Kasumi-1 (cell line): ENCODE measurements around the gene MYO3B.
"Not testable (repeated sequence)": the region's sequence is repeated elsewhere in the genome, so short reads cannot be mapped to it uniquely, and the experiment has no call there.

Source experiments
- DNase-seq, 2 experiments: peaks; one replicate each; lab custom pipeline; 2025; lab: John Stamatoyannopoulos, UW

Gene MYO3B

DNA sequence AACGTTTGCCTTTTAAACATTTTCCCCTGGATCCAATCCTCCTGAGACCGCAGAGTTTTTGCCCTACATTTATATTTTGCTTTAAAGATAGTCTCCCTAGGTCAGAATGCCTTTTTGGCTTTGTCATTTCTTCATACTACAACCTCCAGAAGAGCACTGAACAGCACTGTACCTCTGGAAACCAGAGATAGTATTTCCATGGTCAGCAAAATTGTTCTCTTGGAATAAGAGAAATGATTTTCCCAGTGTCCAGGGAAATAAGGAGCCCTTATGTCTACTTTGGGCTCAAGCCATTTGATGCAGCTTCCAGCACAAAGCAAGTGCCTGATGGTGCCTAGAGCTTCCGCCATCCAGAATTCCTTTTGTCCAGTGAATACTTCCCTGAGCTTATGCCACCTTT is 461.7 kb downstream of the MYO3B start:
- DNase-seq: no peak

DNA sequence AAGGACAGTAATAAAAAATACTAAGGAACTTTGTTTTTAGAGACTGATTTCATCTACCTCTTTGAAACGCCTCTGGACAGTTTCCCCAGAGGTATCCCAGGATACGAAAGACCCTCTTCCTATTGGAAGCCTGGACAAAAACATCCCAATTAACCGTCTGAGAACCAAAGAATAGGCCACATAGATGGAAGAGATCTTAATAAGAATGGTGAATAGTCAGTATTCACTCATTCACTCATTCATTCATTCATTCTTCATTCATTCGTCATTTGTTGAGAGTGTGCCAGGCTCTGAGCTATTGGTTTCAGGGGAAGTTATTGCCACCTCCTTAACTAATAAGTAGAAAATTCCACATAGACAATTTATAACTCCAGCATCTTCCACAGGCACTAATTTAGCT is 464.0 kb downstream of the MYO3B start:
- DNase-seq: no peak

DNA sequence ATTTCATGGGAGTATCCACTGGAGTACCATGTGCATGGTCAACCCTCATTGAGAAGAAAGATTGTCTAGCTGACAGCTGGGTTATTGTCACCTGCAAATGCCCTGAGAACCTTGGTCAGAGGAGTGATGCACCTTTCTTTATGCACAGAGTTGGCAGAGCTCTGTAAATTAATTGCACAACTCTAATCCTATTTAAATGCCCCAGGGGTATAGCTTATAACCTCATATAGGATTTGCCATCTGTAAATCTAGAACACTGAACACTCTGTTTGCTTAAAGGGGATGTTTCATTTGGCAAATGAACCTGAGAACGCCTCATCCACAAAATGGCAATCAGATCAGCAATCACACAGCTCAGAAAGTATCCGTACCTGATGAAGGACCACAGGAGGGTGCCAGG is 465.4 kb downstream of the MYO3B start:
- no peak for DNase-seq

DNA sequence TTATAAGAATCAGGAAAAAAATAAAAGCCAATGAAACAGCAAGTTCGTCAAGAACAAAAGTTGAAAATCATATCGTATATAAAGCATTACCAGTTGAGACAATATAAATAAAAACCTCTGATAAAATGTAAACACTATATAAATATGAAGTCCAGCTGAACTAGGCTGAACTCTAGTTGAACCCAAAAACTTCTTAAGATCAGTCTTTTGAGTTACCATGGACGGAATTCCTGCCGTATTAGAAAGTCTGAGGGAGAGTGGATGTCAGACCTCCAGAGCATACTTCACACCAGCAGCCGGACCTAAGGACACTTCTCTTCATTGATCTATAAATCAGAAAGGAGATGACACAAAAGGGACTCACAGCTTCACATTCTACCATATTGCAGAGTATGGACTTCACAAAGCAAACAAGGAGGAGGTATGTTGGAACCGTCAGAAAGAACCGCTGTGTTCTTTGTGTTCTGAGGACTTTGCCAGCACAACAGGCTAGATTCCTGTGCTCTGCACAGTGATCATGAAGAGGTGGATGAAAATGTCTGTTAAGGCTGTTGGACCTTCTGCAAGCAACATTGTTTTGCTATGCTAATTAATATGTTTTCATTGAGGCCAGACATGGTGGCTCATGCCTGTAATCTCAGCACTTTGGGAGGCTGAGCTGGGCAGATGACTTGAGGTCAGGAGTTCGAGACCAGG is 469.9 kb downstream of the MYO3B start:
- no peak for DNase-seq

DNA sequence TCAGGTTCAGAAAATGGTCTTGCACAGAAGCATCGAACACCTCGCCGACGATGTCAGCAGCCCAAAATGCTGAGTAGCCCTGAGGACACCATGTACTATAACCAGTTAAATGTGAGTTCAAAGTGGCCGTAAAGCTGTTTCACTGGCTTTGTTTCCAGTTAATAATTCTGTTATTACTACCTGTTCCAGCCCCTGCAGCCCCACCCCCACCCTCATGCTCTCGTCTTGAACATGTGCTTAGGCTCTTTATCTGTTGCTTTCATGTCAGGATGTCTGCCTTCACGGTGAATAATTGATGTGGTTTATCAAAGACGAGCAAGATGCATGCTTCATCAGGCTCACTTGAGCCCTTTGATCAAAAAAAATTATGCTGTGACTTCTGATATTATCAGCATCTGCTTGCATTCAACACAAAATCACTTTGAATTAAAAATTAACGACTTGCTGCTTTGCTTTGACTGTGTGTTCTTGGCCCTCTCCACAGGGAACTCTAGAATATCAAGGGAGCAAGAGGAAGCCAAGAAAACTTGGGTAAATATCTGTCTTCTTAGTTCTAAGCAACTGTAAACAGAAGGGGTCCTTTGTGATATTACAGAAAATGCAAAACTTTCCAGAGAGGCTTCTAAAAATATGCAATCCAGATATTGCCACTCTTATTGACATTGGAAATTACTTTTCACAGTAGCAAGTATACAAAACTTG is 473.8 kb downstream of the MYO3B start:
- DNase-seq: no peak

DNA sequence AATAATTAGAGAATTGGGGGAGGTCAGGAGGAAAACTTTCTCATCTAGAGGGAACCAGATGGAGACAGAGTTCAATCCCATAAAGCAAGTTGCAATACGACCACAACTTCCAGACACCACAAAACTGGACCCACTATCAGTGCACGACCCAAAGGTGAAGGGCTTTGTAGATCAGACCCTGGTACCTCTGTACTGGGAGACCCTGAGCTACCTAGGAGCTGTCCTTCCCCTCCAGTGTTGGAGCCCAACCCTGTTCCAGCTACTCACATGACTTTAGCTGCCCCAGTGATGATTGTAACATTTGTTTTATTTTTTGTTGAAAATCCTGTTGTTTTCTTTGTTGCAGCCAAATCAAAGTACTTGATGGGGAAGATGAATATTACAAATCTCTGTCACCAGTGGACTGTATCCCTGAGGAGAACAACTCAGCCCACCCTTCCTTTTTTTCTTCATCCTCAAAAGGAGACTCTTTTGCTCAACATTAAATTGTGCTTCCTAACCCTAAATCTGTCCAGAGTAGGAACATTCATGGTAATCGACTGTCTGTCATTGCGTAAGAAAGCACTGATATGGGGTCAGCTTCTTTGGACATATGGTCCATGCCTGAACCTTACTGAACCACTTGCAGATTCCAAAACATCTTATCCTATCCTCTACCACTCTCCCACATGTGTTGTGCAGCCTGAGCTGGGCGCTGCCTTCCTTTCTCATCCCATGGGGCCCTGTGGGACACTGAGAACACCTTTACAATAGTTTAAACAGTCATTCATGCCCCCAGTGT is 474.9 kb downstream of the MYO3B start:
- DNase-seq: no peak

DNA sequence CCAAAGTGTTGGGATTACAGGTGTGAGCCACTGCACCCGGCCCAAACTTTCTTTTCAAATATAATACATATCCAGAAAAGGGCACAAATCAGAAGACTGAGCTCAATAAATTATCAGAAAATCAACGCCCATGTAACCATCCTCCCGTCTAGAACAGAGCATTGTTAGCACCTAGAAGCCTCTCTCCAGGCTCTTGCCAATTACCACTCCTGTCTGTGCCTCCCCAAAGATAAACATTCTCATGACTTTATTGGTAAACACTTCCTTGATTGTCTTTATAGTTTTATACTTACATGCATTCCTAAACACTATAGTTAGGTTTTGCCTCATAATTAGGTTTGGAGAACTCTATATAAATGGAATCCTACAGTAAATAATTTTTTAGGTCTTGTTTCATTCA is 478.7 kb downstream of the MYO3B start:
- DNase-seq: no peak

DNA sequence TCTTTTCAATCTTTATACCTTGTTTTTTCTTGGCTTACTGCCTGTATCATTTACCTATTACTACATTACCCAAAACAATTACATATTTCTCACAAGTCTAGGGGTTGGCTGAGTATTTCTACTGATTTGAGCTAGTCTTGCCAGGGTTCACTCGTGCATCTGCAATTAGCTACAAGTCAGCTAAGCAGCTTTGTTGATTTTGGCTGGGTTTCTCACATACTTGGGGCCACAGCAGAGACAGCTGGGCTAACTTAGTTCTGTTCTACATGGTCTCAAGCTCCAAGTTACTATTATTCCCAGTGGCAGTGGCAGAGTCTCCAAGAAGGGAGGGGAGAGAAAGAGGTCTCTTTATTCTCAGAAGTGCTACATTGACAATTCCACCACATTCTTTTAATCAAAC is 482.5 kb downstream of the MYO3B start:
- no peak for DNase-seq

DNA sequence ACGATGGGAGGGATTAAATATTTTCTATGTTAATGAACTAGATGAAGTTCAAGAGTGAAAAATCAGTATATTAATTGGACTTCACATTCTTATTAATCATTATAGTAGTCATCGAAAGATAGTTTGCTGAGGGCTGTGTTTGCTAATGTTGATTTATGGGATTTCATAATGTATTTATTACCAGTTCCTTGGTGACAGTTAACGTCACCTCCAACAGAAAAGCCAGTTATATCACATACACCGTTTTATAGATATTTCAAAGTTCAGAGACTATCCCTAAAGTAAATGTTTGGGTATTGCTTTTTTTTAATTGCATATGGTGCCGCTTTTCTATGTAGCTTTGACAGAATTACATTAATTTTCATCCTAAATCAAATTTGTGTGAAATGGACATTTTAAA is 487.8 kb downstream of the MYO3B start:
- DNase-seq: no peak

DNA sequence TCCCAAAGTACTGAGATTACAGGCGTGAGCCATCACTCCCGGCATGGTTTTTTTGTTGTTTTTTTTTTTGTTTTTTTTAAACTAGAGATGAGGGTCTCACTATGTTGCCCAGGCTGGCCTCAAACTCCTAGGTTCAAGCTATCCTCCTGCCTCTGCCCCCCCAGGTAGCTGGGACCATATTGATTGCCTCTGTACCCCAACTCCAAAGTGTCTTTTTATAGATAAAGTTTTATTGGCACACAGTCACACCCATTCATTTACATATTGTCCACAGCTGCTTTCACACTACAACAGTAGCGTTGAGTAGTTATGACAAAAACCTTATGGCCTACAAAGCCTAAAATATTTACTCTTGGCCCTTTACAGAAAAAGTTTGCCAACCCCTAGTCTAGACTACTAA is 492.0 kb downstream of the MYO3B start:
- DNase-seq: no peak

DNA sequence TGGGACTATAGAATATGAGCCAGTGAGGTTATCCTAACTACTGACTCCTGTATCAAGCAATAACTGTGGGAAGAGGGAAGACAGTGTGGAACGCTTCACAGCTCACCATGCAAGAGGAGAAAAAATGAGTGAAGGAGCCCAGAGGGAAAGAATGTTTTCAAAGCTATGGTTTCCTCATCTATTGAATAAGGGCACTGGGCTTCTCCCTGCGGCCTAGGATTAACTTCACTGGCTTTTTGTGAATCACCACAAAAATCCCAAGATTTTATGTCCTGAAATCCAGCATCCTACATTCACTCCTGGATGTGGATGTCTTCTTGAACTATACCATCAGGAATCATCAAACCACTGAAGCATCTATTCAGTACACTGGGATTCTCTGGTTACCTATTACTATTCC is 492.7 kb downstream of the MYO3B start:
- DNase-seq: no peak

DNA sequence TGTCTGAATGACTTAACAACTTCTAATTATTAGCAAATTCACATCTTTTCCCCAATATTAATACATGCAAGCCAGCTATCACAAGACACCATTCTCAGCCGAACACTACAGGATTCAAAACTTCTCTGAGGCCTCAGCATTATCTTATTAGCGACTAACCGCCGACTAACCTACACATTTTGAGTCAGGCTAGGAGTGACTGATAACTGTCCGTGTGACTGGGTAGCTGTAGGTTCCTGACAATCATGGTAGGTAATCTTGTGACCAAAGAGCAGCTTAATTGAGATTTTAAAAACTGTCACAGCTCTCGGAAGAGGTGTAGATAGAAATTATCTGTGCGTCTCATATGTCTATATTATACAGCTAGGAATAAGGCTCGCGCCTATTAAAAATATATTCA is 493.1 kb downstream of the MYO3B start:
- no peak for DNase-seq

DNA sequence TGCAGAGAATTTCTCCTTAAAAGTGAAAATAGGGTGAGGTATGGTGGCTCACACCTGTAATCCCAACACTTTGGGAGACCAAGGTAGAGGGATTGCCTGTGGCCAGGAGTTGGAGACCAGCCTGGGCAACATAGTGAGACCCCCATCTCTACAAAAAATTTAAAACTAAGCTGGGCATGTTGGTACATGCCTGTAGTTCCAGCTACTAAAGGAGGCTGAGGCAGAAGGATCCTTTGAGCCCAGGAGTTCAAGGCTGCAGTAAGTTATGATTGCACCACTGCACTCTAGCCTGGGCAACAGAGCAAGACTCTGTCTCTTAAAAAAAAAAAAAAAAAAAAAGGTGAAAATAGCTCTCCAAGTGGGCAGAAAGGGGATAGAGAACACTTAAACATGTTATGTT is 496.3 kb downstream of the MYO3B start:
- not testable (repeated sequence) for DNase-seq

DNA sequence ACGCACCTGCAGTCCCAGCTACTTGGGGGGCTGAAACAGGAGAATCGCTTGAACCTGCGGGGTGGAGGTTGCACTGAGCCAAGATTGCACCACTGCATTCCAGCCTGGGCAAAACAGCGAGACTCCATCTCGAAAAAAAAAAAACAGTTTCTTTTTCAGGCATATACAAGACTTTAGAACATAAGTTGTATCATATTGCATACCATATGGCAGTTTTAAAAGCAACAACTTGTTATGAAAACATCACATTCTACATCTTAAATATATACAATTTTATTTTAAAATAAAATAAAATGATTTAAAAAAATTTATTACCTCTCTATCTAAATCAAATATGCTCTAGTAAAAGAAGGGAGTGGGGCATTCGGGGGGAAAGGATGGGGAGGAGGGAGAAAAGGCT is 497.8 kb downstream of the MYO3B start:
- DNase-seq: no peak

DNA sequence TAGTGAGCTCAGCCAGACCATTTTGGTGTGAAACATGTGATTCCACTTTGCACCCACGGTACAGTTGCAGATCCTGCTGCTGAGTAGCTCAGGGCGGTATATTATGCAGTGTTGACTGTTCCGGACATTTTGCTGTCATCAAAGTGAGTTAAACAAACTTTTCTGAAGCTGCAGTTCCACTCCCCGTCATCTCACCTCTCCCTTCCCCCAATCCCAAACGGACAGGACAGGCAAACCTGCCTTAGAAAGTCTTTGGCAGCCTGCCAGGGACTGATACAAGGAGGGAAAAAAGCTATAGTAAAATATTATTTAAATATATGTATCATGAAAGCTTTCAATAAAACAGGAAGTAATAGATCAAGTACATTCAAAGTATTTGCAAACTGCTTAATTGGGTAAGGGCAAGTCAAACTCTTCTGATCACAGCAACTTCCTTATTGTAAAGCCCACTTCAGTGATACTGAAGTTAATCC is 501.7 kb downstream of the MYO3B start:
- DNase-seq: peak in 1 of 2 experiments; percentile 20

DNA sequence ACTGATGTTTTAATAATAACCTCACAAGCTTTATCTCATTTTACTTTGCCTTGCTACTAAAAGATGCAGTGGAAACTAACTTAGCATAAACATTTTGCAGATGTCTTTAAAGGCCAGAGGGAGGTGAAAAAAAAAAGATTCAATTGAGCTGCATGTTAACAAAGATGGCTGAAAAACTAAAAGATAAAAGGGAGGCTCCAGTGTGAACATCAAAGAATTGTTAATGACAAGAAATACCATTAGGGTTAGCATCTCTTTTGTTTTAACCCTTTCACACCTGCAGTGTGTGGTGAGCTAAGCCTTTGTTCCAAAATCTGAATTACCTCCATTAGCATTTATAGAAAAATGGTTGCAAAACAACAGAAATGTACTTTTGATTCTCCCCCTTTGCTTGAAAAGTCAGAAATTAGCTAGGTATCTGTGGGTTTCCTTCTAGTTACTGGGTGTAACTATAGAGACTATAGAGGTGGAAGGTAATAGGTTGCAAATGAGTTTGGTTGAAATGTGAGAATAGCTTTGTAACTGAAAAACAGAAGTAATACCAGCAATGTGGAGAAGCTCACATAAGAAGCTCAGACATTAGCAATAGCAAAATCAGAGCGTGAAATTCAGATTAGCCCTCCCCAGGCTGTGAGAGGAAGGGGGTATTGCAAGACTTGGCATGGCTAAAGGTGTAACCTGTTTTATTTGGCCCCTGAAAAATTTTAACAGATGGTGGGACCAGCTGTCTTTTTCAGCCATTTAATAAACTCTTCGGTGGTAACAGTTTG is 502.4 kb downstream of the MYO3B start:
- DNase-seq: no peak

DNA sequence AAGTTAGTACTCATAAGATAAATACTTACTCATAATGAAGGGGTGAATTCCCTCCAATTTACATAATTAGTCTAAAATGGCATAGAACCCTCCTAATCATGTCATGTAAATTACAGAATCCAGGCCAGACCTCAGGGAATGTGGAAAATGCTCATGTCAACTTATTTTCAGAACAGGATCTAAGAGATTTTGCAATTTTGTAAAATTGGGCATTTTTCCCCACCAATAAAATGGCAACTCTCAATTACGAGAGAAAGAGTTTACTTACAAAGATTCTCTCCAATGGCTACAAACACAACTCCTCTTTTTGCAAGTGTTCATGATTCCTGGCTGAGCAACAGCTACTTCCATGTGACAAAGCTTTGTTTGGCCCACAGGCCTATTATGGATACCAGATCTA is 503.4 kb downstream of the MYO3B start:
- no peak for DNase-seq

DNA sequence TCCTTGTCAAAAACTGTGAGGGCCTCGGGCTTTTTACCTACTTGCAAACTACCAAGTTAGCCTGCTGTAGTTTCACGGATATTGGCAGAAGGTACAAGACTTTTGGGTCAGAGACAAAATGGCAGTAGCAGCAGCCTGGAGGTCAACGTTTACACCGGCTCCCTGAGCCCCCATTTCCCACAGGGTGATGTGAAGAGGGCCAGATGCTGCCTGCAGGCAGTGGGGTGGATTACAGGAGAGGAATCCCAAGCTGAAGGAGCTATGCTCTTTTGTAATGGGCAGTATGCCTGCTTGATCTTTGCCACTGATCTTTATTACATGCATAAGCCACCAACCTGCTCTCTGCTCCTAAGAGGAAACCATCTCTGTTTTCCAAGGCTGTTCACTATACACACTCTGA is 507.6 kb downstream of the MYO3B start:
- no peak for DNase-seq

DNA sequence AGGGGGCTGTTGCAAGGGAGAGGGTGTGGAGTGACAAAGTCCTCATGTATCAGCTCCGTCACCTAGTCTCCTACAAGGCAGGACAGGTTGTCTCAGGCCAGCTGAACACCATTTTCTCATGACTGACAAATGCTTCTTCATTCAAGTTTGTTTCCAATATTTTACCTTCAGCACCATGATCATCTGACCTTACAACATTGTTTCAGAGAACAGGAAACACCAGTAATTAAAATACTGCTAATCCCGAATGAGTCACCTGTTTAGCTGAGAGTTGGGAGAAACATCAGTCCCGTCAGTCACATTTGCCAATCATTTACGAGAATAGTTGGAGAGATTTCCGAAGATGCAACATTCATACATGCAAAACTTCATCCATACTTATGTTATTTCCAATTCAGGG is 511.5 kb downstream of the MYO3B start:
- DNase-seq: no peak

DNA sequence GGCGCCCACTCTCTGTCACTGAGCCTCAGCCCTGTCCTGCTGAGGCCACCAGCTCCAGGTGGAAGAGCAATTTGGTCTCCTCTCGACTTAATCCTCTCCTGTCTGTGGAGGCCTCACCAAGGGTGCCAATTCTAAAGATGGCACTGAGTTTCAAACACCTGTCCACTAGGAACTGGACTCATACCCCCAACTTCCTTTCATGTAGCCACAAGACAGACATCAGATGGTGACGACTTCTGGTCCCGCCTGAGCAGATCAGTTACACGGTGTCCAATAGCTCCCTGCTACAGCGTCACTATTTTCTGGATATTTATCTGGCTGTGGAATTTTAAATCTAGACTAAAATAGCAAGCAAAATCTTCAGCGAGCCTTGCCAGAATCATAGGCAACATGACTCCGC is 512.7 kb downstream of the MYO3B start:
- DNase-seq: no peak

DNA sequence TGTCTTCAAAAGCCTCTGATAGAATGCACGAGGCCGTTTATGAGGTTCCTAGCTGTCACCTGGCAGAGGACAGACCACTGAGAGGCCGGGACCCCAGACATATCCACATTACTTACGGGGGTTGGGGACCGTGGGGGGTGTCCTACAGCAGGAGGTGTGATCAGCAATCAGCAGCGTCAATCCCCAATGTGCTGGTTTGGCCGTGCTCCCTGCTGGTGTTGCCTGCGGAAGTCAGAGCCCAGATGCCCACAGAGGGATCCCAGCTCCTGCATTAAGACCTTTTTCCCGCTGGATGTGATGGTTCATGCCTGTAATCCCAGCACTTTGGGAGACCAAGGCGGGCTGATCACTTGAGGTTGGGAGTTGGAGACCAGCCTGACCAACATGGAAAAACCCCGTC is 516.4 kb downstream of the MYO3B start:
- DNase-seq: no peak
